Kidney (tissue), 14 donors: ENCODE measurements around the gene ITPR2. TPM values are rescaled to one million over a fixed set of nuclear protein-coding genes. Genes with fewer than 3 reads are reported as not detected.
"Not testable (repeated sequence)": the region's sequence is repeated elsewhere in the genome, so short reads cannot be mapped to it uniquely, and the experiment has no call there.

ENCODE experiments used
- DNase-seq, 5 donors: peaks; one replicate each; pipeline ENCODE4 v3.0.0-alpha.2; 2013 to 2020
- FAIRE-seq: peaks from 2 replicates; lab custom pipeline; 2012; peaks lifted over from hg19 to GRCh38; lab: Jason Lieb, UNC
- H3K27ac ChIP-seq, 2 donors: one replicate each; pipeline ENCODE4 v1.7.0; 2013; ENCODE audit warnings: low read depth in 2 of 2, low read length in 2 of 2, inconsistent platforms in 1 of 2
- H3K27me3 ChIP-seq: one replicate; pipeline ENCODE4 v1.7.1; 2013; ENCODE audit warnings: low read length, inconsistent platforms; ENCODE audit not compliant: control insufficient read depth, insufficient read depth
- H3K36me3 ChIP-seq, 3 donors: one replicate each; pipeline versions ENCODE4 v1.7.0 to v1.7.1; 2013; ENCODE audit warnings: low read length in 3 of 3, control low read depth in 1 of 3, inconsistent platforms in 1 of 3; ENCODE audit not compliant: insufficient read depth in 3 of 3, control insufficient read depth in 2 of 3
- H3K4me1 ChIP-seq, 3 donors: one replicate each; pipeline versions ENCODE4 v1.7.0 to v1.7.1; 2013; ENCODE audit warnings: low read length in 3 of 3, inconsistent platforms in 1 of 3, low read depth in 1 of 3; ENCODE audit not compliant: control insufficient read depth in 2 of 3, insufficient read depth in 2 of 3
- H3K4me3 ChIP-seq, 3 donors: one replicate each; pipeline versions ENCODE4 v1.7.0 to v1.8.1; 2013; ENCODE audit warnings: low read length in 3 of 3, control low read depth in 1 of 3, inconsistent platforms in 1 of 3
- H3K9ac ChIP-seq, 3 donors: one replicate each; pipeline versions ENCODE4 v1.7.0 to v1.7.1; 2013; ENCODE audit warnings: low read length in 3 of 3, control low read depth in 1 of 3, inconsistent platforms in 1 of 3
- H3K9me3 ChIP-seq, 3 donors: one replicate each; pipeline versions ENCODE4 v1.7.0 to v1.7.1; 2013; ENCODE audit warnings: low read length in 3 of 3, control low read depth in 1 of 3, inconsistent platforms in 1 of 3; ENCODE audit not compliant: control insufficient read depth in 2 of 3, insufficient read depth in 1 of 3
- intact Hi-C: fragments of 100-400 bp; cut with DNase I; formaldehyde crosslinking; loops from one replicate; pipeline ENCODE4 v1.11.1; 2022
- polyA plus RNA-seq: library from polyadenylated mRNA; stranded (reverse); fragments of 350-450 nt; fragmentation: Illumina TruSeq; extraction: RNeasy Lipid Tissue Mini Kit (QIAGEN cat#74804); gene quantifications from one replicate; pipeline ENCODE4 v1.2.3, GENCODE V29; 2014; ENCODE audit warnings: low read depth, low replicate concordance; ENCODE audit not compliant: insufficient read depth
- total RNA-seq: library from RNA; stranded (reverse); fragmentation: NEBNext Ultra II Directional; extraction: Animal tissue kit (Norgen Biotek cat#: 25700); gene quantifications from one replicate; pipeline ENCODE4 v1.2.1, GENCODE V29; 2021
- TF ChIP-seq, protein P1 (sequence below): IDR thresholded peaks from 3 replicates; pipeline ENCODE4 v1.5.1; 2012; ENCODE audit warnings: mild to moderate bottlenecking, moderate library complexity, borderline replicate concordance; ENCODE audit not compliant: insufficient read depth; ENCODE audit errors: extremely low read depth
- donor health status: control.
- donor health status: control.
- donor health status: control.
- donor health status: control.
- donor health status: control.
- donor health status: DM: yes; HTN: yes; CAD: no.
- donor health status: Normal renal cell carcinoma (clear cell type).

Gene ITPR2
- total and polyA plus RNA-seq, 2 donors from 2014 or later, result 5.7 to 56.9 TPM

DNA sequence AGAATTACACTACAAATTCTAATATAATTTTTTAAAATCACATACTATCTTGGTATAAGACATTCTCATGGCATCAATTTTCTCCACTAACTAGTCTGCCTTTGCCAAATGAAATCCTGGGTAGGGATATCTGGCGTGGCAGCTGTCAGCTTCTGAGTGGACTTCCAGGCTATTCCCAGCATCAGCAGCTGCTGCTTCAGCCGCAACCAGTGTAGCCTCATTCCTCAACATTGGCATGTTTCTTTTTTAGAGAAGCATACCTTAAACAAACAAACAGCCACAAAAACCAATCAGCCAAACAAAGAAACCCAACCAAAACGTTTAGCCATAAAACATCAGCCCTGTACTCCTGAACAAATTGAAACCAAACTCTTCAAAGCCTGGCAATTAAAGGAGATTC lies 401.8 kb downstream of the ITPR2 start:
- intact Hi-C loops, result no loop called here
- H3K27ac ChIP-seq, result no peak overlapping the region
- no peak for FAIRE-seq

GRCh38 chr12:26430596-26430995 lies 402.4 kb downstream of the ITPR2 start:
- H3K4me1 ChIP-seq, H3K9me3 ChIP-seq, H3K27me3 ChIP-seq, H3K36me3 ChIP-seq, FAIRE-seq, intact Hi-C loops, H3K4me3 ChIP-seq, H3K9ac ChIP-seq, DNase-seq, H3K27ac ChIP-seq: not testable (repeated sequence)

More for the DNA sequence above, 401.8 kb downstream of the ITPR2 start:
- H3K36me3 ChIP-seq, result no peaks in the 10 kb centered on the region
- H3K4me3 ChIP-seq, result no peak overlapping the region
- no peaks in the 10 kb centered on the region for H3K9me3 ChIP-seq
- DNase-seq, result no peak
- no peaks in the 10 kb centered on the region for H3K27me3 ChIP-seq
- H3K4me1 ChIP-seq, result no peaks in the 10 kb centered on the region
- no peak overlapping the region for H3K9ac ChIP-seq
- TF ChIP-seq, protein P1, sequence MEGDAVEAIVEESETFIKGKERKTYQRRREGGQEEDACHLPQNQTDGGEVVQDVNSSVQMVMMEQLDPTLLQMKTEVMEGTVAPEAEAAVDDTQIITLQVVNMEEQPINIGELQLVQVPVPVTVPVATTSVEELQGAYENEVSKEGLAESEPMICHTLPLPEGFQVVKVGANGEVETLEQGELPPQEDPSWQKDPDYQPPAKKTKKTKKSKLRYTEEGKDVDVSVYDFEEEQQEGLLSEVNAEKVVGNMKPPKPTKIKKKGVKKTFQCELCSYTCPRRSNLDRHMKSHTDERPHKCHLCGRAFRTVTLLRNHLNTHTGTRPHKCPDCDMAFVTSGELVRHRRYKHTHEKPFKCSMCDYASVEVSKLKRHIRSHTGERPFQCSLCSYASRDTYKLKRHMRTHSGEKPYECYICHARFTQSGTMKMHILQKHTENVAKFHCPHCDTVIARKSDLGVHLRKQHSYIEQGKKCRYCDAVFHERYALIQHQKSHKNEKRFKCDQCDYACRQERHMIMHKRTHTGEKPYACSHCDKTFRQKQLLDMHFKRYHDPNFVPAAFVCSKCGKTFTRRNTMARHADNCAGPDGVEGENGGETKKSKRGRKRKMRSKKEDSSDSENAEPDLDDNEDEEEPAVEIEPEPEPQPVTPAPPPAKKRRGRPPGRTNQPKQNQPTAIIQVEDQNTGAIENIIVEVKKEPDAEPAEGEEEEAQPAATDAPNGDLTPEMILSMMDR, result no peak

DNA sequence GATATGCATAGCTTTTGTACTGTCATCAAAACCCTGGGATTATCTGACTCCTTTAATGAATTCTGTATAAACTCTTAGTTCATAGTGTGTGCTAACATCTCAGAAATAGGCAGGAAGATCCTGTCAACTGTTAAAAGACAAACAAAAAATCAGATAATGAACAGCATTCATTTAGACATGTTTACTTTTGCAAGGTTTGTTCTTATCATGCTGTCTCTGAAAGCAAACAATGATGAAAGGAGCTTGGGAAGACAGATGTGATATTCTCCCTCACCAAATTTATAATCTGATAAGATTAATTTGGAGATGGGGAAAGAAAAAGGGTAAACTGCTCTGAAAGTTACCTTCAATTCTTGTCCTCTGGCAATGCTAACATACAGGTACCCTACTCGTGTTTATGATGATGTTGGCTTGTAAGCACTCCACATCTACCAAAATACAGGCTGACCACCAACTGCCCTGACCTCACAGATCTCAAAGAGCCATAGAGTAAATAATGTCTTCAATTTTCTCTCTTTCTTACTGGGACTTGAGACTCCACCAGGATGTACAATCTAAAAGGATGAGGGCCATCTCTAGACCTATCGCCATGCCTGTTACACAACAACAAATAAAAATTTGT lies 403.8 kb downstream of the ITPR2 start:
- TF ChIP-seq, protein P1, result no peak
- Histone ChIP-seq H3K4me1 (no peaks in the 10 kb centered on the region), H3K9me3 (no peaks in the 10 kb centered on the region), H3K4me3 (no peak overlapping the region), H3K36me3 (no peaks in the 10 kb centered on the region), H3K9ac (no peak overlapping the region), H3K27me3 (no peaks in the 10 kb centered on the region), H3K27ac (no peak overlapping the region)
- intact Hi-C loops, result no loop called here
- no peak for FAIRE-seq
- no peak for DNase-seq

GRCh38 chr12:26428420-26428819 lies 404.6 kb downstream of the ITPR2 start:
- DNase-seq (no peak), FAIRE-seq (no peak)
- no peaks in the 10 kb centered on the region for H3K36me3 ChIP-seq
- H3K4me3 ChIP-seq, result no peak overlapping the region
- intact Hi-C loops, result no loop called here
- TF ChIP-seq, protein P1, result no peak
- H3K4me1 ChIP-seq, result no peaks in the 10 kb centered on the region
- no peaks in the 10 kb centered on the region for H3K9me3 ChIP-seq
- H3K9ac ChIP-seq, result no peak overlapping the region
- H3K27ac ChIP-seq, result no peak overlapping the region
- H3K27me3 ChIP-seq, result no peaks in the 10 kb centered on the region
